ENCODE data around the gene ABCC6.

The ABCC6 gene

GRCh38 chr16:16139806-16140205, 83.5 kb downstream of the ABCC6 start:
- DNase-seq = no peak

- no peak for DNase-seq
These were observed 84.2 kb downstream of the ABCC6 start for GRCh38 chr16:16139061-16139460.

- no peak for DNase-seq
These were observed 85.2 kb downstream of the ABCC6 start for GRCh38 chr16:16138034-16138635.

GRCh38 chr16:16137110-16137509, 86.2 kb downstream of the ABCC6 start:
- no peak for DNase-seq

- DNase-seq = no peak
These were observed 86.7 kb downstream of the ABCC6 start for GRCh38 chr16:16136588-16136987.

- DNase-seq = no peak
These were observed 89.2 kb downstream of the ABCC6 start for GRCh38 chr16:16133943-16134604.

- no peak for DNase-seq
These were observed 91.6 kb downstream of the ABCC6 start for GRCh38 chr16:16131659-16132058.

- DNase-seq = no peak
These were observed 92.1 kb downstream of the ABCC6 start for GRCh38 chr16:16131204-16131603.

GRCh38 chr16:16127469-16128116, 95.7 kb downstream of the ABCC6 start:
- DNase-seq = peak; percentile 43

- DNase-seq = no peak
These were observed 96.4 kb downstream of the ABCC6 start for GRCh38 chr16:16126896-16127295.

- DNase-seq = no peak
These were observed 98.3 kb downstream of the ABCC6 start for GRCh38 chr16:16124974-16125373.

GRCh38 chr16:16124438-16124837, 98.9 kb downstream of the ABCC6 start:
- no peak for DNase-seq

- no peak for DNase-seq
These were observed 101.0 kb downstream of the ABCC6 start for GRCh38 chr16:16122264-16122663.

GRCh38 chr16:16121185-16121727, 102.0 kb downstream of the ABCC6 start:
- no peak for DNase-seq

- DNase-seq = peak; percentile 95
These were observed 102.7 kb downstream of the ABCC6 start for GRCh38 chr16:16120382-16121184.

GRCh38 chr16:16120044-16120381, 103.3 kb downstream of the ABCC6 start:
- no peak for DNase-seq

- DNase-seq = no peak
These were observed 105.0 kb downstream of the ABCC6 start for GRCh38 chr16:16118337-16118736.

- no peak for DNase-seq
These were observed 106.5 kb downstream of the ABCC6 start for GRCh38 chr16:16116841-16117240.

GRCh38 chr16:16113076-16113475, 110.2 kb downstream of the ABCC6 start:
- no peak for DNase-seq

GRCh38 chr16:16112450-16113053, 110.7 kb downstream of the ABCC6 start:
- no peak for DNase-seq

GRCh38 chr16:16111639-16112038, 111.7 kb downstream of the ABCC6 start:
- no peak for DNase-seq

- no peak for DNase-seq
These were observed 113.2 kb downstream of the ABCC6 start for GRCh38 chr16:16110111-16110490.
